Pancreas (tissue), 10 donors: ENCODE data around the gene CNKSR2. TPM values are rescaled to one million over a fixed set of nuclear protein-coding genes. Genes with fewer than 3 reads are reported as not detected.

Source experiments
- ATAC-seq, 4 donors: fragments of 200-7000 bp; cut with Tn5 transposase; one replicate each; pipeline versions ENCODE4 v1.8.0 to v1.9.1; 2020; ENCODE audit warnings: mild to moderate bottlenecking in 4 of 4, moderate library complexity in 4 of 4
- DNase-seq, 6 donors: peaks; one replicate each; pipeline ENCODE4 v3.0.0-alpha.2; 2020
- FAIRE-seq: peaks from 2 replicates; lab custom pipeline; 2012; peaks lifted over from hg19 to GRCh38; lab: Jason Lieb, UNC
- H3K27ac ChIP-seq, 4 donors: fragments of 200-600 bp; sonication (generic); 1 replicate in 3 of 4; 2 replicates in 1 of 4; pipeline versions ENCODE4 v1.5.0 to v1.8.0; 2020
- H3K27me3 ChIP-seq, 4 donors: fragments of 200-600 bp; one replicate each; pipeline ENCODE4 v1.8.0; 2021
- H3K36me3 ChIP-seq, 3 donors: fragments of 200-600 bp; sonication (generic) in 1 of 3; one replicate each; pipeline versions ENCODE4 v1.5.0 to v1.8.0; 2020 to 2021
- H3K4me1 ChIP-seq, 3 donors: fragments of 200-600 bp; one replicate each; pipeline ENCODE4 v1.8.0; 2021
- H3K4me3 ChIP-seq, 4 donors: fragments of 200-600 bp; sonication (generic) in 2 of 4; one replicate each; pipeline versions ENCODE4 v1.5.0 to v1.8.0; 2020 to 2021
- H3K9me3 ChIP-seq, 4 donors: fragments of 200-600 bp; one replicate each; pipeline ENCODE4 v1.8.0; 2021
- WGBS, 2 donors: extraction: QIAGEN DNeasy Blood & Tissue Kit; methylation state at CpG; one replicate each; pipeline ENCODE4 v1.1.7; 2013; 5-methylcytosine and 5-hydroxymethylcytosine counted together
- intact Hi-C, 3 donors: fragments of 100-400 bp; cut with DNase I; formaldehyde crosslinking; loops; one replicate each; pipeline versions ENCODE4 v1.11.1 to v1.14.2; 2022
- polyA plus RNA-seq, 2 donors: library from polyadenylated mRNA; stranded (reverse); fragments of 200-250 nt; gene quantifications; one replicate each; pipeline ENCODE4 v1.2.3, GENCODE V29; 2013
- total RNA-seq, 6 donors: library from RNA; stranded (reverse); fragmentation: NEBNext Ultra II Directional in 4 of 6; extraction: Animal tissue kit (Norgen Biotek cat#: 25700) in 4 of 6; gene quantifications; one replicate each; pipeline versions ENCODE4 v1.2.1 to v1.2.4, GENCODE V29; 2021 to 2023
- TF ChIP-seq, protein P1 (sequence below), 4 donors: fragments of 200-600 bp; sonication (generic) in 3 of 4; IDR thresholded peaks; one replicate each; pipeline versions ENCODE4 v1.5.0 to v1.8.0; 2021; ENCODE audit warnings: antibody characterized with exemption in 4 of 4
- donor health status: healthy with polysubstance abuse.
- donor health status: DM: no; HTN: no; CAD: no; lungs with moderate emphysema.
- donor health status: DM: no; HTN: no; CAD: no.
- donor health status: control.
- donor health status: control.
- donor health status: Bipolar disorder and iron deficiency.
- donor health status: DM: yes; HTN: yes; CAD: no.
- donor health status: DM: no; HTN: no; CAD: no.
- donor health status: DM: no; HTN: no; CAD: no.
- donor health status: DM: yes; HTN: yes; CAD: no.

CNKSR2 gene
- total and polyA plus RNA-seq, 8 donors: 1.1 to 4.0 (median 2.5) TPM

DNA sequence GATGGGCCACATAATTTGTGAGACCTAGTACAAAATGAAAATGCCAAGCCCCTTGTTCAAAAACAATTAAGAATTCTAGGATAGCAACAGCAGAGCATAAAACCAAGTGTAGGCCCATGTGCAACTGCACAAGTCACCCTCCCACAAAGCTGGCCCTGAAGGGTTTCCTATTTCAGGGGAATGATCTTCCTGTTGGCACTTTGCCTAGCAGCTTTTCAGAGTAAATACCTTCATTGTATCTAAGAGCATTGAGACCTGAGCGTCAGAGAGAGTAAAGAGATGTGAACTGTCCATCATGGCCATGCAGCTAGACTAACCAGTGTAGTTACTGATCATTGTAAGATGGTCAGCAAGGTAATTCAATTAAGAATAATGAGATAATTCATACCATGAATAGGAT is 113.6 kb downstream of the CNKSR2 start:
- TF ChIP-seq, protein P1, sequence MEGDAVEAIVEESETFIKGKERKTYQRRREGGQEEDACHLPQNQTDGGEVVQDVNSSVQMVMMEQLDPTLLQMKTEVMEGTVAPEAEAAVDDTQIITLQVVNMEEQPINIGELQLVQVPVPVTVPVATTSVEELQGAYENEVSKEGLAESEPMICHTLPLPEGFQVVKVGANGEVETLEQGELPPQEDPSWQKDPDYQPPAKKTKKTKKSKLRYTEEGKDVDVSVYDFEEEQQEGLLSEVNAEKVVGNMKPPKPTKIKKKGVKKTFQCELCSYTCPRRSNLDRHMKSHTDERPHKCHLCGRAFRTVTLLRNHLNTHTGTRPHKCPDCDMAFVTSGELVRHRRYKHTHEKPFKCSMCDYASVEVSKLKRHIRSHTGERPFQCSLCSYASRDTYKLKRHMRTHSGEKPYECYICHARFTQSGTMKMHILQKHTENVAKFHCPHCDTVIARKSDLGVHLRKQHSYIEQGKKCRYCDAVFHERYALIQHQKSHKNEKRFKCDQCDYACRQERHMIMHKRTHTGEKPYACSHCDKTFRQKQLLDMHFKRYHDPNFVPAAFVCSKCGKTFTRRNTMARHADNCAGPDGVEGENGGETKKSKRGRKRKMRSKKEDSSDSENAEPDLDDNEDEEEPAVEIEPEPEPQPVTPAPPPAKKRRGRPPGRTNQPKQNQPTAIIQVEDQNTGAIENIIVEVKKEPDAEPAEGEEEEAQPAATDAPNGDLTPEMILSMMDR (IDR thresholded peaks at IDR 0.05): no peak
- no peak for FAIRE-seq
- DNase-seq: no peak
- no peak overlapping the region for H3K4me3 ChIP-seq
- no peaks in the 10 kb centered on the region for H3K36me3 ChIP-seq
- no peaks in the 10 kb centered on the region for H3K4me1 ChIP-seq
- no peak overlapping the region for H3K27ac ChIP-seq
- intact Hi-C loops: loop anchor here in 1 of 3 donors (10.0 kb wide), 1 partner anchor 953 kb away; no protein-coding TSS in a partner anchor
- peaks cover 0 to 10% (median 0%) of the 10 kb centered on the region in 4 donors for H3K27me3 ChIP-seq
- 50 to 52% methylated on average over 1 of the region's 1 CpG for WGBS, 2 donors
- ATAC-seq: no peak
- no peaks in the 10 kb centered on the region for H3K9me3 ChIP-seq

DNA sequence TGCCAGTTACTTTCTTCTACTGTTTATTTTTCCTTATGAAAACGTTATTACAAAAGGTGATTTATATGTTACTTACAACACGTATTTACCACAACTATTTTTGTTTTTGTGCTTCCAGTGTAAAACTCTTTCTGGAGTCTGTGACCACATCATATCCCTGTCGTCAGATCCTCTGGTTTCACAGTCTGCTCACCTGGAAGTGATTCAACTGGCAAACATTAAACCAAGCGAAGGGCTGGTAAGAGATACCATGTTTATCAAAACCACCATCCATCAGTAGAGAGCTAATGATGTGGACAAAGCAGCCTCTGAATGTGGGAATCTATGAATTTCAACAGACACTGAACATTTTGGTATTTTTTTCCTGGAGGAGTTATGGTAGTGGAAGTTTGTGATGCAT is 116.1 kb downstream of the CNKSR2 start:
- peaks cover 0 to 8% (median 0%) of the 10 kb centered on the region in 4 donors for H3K27me3 ChIP-seq
- no peaks in the 10 kb centered on the region for H3K4me1 ChIP-seq
- intact Hi-C loops: no loop called here
- WGBS, 2 donors: 34 to 40% methylated on average over 4 of the region's 4 CpGs
- no peak overlapping the region for H3K4me3 ChIP-seq
- ATAC-seq: no peak
- H3K36me3 ChIP-seq: no peaks in the 10 kb centered on the region
- TF ChIP-seq, protein P1 (IDR thresholded peaks at IDR 0.05): no peak
- DNase-seq: no peak
- H3K27ac ChIP-seq: no peak overlapping the region
- H3K9me3 ChIP-seq: no peaks in the 10 kb centered on the region
- no peak for FAIRE-seq

GRCh38 chrX:21493226-21493830 is 119.1 kb downstream of the CNKSR2 start:
- 52 to 95% methylated on average over 1 of the region's 1 CpG for WGBS, 2 donors
- peaks cover 0 to 5% (median 0%) of the 10 kb centered on the region in 4 donors for H3K27me3 ChIP-seq
- DNase-seq (no peak), FAIRE-seq (no peak), ATAC-seq (no peak)
- no peaks in the 10 kb centered on the region for H3K4me1 ChIP-seq
- no peak overlapping the region for H3K4me3 ChIP-seq
- H3K27ac ChIP-seq: no peak overlapping the region
- intact Hi-C loops: no loop called here
- H3K9me3 ChIP-seq: no peaks in the 10 kb centered on the region
- no peaks in the 10 kb centered on the region for H3K36me3 ChIP-seq
- TF ChIP-seq, protein P1 (IDR thresholded peaks at IDR 0.05): no peak

DNA sequence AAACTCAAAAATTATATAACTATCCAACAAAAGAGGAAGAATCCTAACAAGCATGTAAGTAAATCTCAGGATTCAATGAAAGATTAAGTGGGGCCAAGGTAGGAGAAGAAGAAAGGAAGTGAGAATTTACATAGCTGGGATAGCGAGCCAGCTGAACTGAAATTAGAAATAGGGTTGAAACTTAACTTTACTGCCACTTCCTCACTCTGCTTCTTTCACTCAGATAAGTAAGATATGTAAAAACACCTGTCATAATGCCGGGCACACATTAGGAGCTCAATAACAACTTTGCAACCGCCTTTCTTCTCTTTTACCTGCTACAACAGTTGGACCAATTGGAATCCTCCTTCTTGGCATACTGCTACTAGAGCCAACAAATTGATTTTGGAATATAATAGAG is 129.4 kb downstream of the CNKSR2 start:
- Histone ChIP-seq H3K27me3 (peaks cover 0 to 14% (median 2%) of the 10 kb centered on the region in 4 donors), H3K27ac (no peak overlapping the region), H3K4me3 (no peak overlapping the region), H3K4me1 (peaks cover 0 to 3% (median 0%) of the 10 kb centered on the region in 3 donors), H3K9me3 (no peaks in the 10 kb centered on the region), H3K36me3 (no peaks in the 10 kb centered on the region)
- 69 to 91% methylated on average over 3 of the region's 3 CpGs for whole genome bisulfite sequencing, 2 donors
- TF ChIP-seq, protein P1 (IDR thresholded peaks at IDR 0.05): no peak
- FAIRE-seq: peak; percentile 32
- intact Hi-C loops: no loop called here
- DNase-seq: no peak
- ATAC-seq: no peak

DNA sequence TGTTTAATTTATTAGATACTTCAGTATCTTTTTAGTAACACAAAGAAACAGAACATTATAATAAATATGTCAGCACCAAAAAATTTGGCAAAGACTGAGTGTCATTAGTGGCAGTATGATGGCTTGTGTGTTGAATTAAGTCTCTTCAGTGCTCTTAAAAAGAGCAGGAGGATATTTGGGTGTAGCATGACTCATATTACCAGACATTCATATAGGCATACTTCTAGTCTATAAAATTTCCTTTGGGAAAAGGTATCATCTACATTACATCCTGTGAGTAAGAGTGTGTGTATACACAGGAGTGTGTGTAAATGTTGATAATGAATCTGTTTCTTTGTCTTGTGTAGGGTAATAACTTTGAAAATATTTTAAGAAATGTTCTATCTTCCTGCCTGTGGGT is 135.7 kb downstream of the CNKSR2 start:
- peaks cover 0 to 6% (median 2%) of the 10 kb centered on the region in 4 donors for H3K27me3 ChIP-seq
- TF ChIP-seq, protein P1 (IDR thresholded peaks at IDR 0.05): no peak
- FAIRE-seq: no peak
- H3K9me3 ChIP-seq: no peaks in the 10 kb centered on the region
- no peak for DNase-seq
- intact Hi-C loops: no loop called here
- H3K4me3 ChIP-seq: no peak overlapping the region
- H3K36me3 ChIP-seq: no peaks in the 10 kb centered on the region
- H3K4me1 ChIP-seq: peaks cover 0 to 3% (median 0%) of the 10 kb centered on the region in 3 donors
- H3K27ac ChIP-seq: no peak overlapping the region
- ATAC-seq: no peak
